Activated CD8-positive, alpha-beta memory T cell treated with anti-CD3 and anti-CD28 coated beads, Interleukin-2, amount 50 U/mL, for 1 hour (primary cell): Measurements from ENCODE around the gene TPST1.
"Not testable (repeated sequence)": the region's sequence is repeated elsewhere in the genome, so short reads cannot be mapped to it uniquely, and the experiment has no call there.

Experiments used
- DNase-seq: peaks from one replicate; pipeline ENCODE4 v3.0.0-alpha.2; 2020; ENCODE audit errors: extremely low read depth

The TPST1 gene

DNA sequence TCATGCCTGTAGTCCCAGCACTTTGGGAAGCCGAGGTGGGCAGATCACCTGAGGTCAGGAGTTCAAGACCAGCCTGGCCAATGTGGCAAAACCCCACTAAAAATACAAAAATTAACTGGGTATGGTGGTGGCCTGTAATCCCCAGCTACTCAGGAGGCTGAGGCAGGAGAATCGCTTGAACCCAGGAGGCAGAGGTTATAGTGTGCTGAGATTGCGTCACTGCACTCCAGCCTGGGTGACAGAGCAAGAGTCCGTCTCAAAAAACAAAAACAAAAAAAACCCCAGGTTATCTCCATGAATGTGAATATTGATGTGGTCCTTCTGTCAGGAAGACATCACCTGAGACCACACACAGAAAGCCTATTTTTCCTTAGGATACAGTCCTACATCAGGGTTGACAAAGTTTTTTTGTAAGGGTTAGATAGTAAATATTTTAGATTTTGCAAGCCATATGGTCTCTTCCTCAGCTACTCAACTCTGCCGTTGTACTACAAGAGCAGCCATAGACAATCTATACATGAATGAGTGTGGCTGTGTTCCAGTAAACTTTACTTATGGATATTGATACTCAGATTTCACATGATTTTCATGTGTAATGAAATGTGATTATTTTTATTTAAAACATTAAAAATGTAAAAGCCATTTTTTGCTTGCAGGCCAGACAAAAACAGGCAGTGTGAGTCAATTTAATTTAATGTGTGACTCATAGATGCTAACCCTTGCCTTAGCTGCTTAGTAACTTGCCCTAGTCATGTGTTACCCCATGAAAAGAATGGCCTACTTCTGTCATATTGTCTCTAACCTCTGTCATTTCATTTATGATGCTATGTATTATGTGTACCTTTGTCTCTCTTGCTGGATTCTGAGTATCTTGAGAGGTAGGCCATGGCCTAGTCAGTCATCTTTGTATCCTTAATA, 78.1 kb downstream of the TPST1 start:
- no peak for DNase-seq

DNA sequence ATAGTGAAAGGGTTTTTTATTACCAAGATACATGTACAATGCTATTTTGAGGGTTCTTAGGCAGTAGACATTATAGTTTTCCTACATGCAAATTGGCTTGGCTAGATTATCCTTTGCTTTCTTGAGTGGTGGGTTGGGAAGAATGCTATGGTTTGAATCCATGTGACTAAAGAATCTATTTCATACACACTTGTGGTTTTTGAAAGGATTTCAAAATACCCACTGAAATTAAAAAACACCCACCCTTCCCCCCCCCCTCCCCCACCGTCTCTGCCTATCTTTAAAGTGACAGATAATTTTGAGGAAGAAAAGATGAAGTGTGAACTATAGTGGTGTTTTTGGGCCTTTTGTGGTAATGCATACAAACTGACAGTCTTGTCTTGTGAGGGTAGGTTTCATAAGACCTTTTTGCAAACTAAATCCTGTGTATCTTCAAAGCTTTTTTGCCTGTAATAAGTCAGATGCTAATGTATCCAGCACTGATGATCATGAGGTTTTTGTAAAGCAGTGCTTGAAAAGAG, 90.9 kb downstream of the TPST1 start:
- DNase-seq, result no peak

- DNase-seq, result no peak
These were observed 91.4 kb downstream of the TPST1 start for GRCh38 chr7:66296557-66296956.

GRCh38 chr7:66297579-66297978, 92.4 kb downstream of the TPST1 start:
- DNase-seq, result no peak

- DNase-seq, result no peak
These were observed 96.1 kb downstream of the TPST1 start for GRCh38 chr7:66301249-66301648.

DNA sequence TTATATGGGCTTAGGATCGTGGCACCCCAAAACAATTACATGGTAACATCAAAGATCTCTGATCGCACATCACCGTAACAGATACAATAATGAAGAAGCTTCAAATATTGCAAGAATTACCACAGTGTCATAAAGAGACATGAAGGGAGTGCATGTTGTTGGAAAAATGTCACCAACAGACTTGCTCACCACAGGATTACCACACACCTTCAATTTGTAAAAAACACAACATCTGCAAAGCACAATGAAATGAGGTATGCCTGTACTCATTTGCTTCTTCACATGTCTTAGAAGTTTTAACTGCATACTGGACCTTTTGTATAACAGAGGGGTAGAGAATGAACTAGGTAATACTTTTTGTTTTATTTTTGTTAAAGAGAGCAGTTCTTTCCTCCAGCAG, 96.6 kb downstream of the TPST1 start:
- no peak for DNase-seq

DNA sequence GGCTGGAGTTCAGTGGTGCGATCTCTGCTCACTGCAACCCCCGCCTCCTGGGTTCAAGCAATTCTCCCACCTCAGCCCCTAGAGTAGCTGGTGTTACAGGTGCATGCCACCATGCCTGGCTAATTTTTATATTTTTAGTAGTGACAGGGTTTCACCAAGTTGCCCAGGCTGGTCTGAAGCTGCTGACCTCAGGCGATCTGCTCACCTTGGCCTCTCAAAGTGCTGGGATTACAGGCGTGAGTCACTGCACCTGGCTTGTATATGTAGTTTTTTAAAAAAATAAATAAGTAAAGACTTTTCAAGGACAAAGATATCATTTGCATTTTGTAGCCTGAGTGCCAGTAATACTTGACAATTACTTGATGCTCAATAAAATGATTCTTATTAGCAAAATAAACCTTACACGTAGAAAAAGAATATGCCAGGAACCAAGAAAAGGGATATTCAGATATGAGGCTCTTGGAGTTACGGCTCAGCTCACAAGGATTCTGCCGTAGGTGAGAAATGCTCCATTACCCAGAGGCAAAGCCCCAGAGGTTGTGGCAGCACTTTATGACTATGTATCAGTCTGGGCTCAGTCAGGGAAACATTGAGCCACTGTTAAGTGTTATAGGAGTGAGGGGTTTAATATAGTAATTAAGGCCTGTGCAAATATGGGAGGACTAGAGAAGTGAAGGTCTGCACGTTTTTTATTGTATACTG, 98.5 kb downstream of the TPST1 start:
- DNase-seq, result no peak

DNA sequence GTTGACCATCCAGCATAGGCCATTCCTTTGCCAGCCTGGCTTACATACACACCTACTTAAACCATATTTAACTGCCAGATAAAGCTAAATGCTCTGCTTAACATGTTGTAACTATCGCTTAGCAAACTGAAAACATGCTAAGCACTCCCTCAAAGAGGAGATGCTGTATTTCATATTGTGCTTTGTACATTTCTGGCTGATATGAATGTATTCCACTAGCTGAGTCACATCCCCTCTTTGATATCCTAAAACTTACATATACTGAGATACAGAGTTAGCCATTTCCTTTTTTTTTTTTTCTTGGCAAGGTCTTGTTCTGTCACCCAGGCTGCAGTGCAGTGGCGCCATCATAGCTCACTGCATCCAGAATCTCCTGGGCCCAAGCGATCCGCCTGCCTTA, 99.4 kb downstream of the TPST1 start:
- no peak for DNase-seq

DNA sequence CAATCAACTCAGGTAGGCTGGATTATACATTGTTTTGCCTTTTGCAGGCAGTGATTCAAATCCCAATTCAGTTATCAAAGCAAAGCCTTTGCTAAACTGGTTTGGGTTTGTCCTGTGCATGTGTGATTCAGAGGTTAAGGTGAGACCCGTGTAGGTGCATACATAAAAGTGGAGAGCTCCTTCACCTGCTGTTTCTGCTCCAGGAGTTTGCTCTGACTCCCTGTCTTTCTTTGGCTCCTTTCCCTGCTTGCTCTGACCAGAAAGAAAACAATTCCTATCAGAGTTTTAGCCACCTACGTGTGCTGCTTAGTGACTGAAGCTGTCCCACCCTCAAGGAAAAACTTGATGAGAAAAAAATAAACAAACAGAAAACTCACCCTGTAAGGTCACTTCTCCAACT, 101.1 kb downstream of the TPST1 start:
- no peak for DNase-seq

GRCh38 chr7:66307591-66308215, 102.6 kb downstream of the TPST1 start:
- no peak for DNase-seq

- DNase-seq, result no peak
These were observed 103.3 kb downstream of the TPST1 start for GRCh38 chr7:66308411-66308810.

DNA sequence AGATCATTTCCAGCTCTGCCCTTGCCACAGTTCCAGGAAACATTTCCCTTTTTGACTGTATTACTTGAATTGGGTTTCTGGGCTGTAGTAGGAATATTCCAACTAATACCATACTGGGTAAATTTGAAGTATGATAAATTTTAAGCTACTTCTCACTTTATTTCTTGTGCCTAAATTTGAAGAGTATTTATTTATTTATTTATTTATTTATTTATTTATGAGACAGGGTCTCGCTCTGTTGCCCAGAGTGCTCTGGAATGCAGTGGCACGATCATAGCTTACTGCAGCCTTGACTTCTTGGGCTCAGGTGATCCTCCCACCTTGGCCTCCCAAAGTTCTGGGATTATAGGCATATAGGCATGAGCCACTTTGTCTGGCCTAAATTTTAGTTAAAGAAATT, 105.5 kb downstream of the TPST1 start:
- no peak for DNase-seq

- DNase-seq, result no peak
These were observed 108.9 kb downstream of the TPST1 start for GRCh38 chr7:66313886-66314568.

DNA sequence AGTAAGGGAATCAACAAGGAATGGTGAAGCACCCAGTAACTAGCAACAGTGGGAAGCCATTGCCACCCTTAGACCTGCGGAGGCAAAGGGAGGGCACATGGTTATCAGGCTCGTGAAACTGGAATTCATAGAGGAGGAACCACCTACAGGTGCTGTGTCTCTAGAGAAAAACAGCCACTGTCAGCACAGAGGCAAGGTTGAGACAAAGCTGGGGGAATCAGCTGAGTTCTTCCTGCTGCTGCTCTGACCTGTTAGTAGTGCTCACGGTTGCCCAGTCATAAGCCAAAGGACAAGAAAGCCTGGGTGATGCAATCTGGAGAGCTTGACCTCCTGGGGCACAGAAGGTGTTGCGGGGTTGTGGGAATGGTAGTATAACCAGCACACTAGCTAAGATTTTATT, 110.1 kb downstream of the TPST1 start:
- no peak for DNase-seq

- DNase-seq, result no peak
These were observed 114.4 kb downstream of the TPST1 start for GRCh38 chr7:66319407-66319979.

DNA sequence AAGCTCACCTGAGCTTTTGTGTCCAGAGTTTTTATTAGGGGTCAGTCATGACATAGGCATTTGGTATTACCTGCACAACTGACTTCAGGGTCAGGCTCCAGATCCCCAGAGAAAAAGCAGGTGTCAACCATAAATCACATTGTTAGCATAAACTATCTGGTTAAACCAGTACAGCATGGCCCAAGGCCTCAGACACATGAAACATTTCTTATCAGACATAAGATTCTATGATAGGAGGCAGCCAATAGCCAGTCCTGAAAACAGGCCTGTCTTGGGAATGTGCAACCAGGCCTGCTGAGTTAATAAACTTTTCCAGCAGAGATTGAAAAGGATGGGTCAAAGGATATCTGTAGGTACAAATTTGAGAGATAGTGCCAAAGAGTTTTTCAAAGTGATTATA, 116.1 kb downstream of the TPST1 start:
- no peak for DNase-seq

GRCh38 chr7:66323114-66323796, 118.1 kb downstream of the TPST1 start:
- no peak for DNase-seq

DNA sequence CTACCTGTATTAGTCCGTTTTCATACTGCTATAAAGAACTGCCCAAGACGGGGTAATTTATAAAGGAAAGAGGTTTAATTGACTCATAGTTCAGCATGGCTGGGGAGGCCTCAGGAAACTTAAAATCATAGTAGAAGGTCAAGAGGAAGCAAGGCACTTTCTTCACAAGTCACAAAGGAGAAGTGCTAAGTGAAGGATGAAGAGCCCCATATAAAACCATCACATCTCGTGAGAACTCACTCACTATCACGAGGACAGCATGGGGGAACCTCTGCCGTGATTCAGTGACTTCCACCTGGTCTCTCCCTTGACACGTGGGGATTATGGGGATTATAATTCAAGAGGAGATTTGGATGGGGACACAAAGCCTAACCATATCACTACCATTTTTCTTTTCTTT, 119.9 kb downstream of the TPST1 start:
- not testable (repeated sequence) for DNase-seq

DNA sequence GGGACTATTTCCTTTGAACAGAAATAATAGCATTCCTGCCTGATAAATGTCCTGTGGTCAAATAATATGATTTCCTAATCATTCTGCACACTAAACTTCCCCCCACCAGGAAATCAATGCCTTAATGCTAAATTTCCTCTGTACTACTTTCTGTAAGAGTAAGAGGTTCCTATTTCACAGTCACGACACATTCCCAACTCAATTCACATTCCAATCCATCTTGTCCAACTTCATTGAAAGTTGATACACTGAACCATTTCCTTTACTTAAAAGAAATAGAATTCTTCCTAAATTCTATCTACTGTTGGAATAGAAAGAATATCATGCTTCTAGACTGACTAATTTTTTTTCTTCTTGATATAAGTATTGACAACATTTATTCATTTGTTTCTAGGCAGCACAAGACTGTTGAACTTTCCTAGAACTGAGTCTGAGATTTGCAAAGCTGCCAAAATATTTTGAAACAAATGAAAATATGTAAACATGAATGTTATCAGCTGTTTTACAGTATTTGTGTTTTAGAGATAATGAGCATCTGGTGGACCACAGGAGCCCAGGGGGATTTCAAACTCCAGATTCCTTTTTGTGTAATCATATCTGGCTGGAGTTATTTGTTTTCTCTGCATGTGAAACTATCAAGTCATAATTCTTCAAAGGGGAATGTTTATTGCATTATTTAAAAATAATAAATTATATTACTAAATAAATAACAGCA, 121.5 kb downstream of the TPST1 start:
- no peak for DNase-seq

- no peak for DNase-seq
These were observed 125.8 kb downstream of the TPST1 start for GRCh38 chr7:66330961-66331360.
